GM12878 (cell line): ENCODE measurements around the gene ERC1. TPM values are rescaled to one million over a fixed set of nuclear protein-coding genes. Genes with fewer than 3 reads are reported as not detected.

Source experiments
- ATAC-seq: fragments of 200-7000 bp; cut with Tn5 transposase; 3 replicates; pipeline ENCODE4 v1.9.1; 2020; ENCODE audit warnings: mild to moderate bottlenecking, moderate library complexity
- BruUV-seq: library from RNA; stranded (reverse); fragments of 400-500 nt; replicated peaks from 2 replicates; lab custom pipeline; 2021; lab: Mats Ljungman, UMichigan
- CTCF ChIA-PET: fragments of 300-600 bp; sonication (Branson Sonifier 250); formaldehyde crosslinking; extraction: SDS; loops from one replicate; lab custom pipeline; 2021; ENCODE audit warnings: inconsistent platforms; lab: Yijun Ruan, JAX
- POLR2A ChIA-PET: fragments of 350-600 bp; formaldehyde crosslinking; extraction: SDS; loops from one replicate; lab custom pipeline; 2021; ENCODE audit warnings: inconsistent platforms; lab: Charles Lee
- RAD21 ChIA-PET: fragments of 300-600 bp; sonication (Branson Sonifier 250); formaldehyde crosslinking; loops from one replicate; lab custom pipeline; 2023; ENCODE audit warnings: antibody characterized with exemption; ENCODE audit not compliant: unreplicated experiment; lab: Charles Lee
- SMC1A ChIA-PET: fragments of 300-600 bp; sonication (Branson Sonifier 250); formaldehyde crosslinking; loops from one replicate; lab custom pipeline; 2023; ENCODE audit not compliant: unreplicated experiment, uncharacterized antibody; lab: Charles Lee
- DNase-seq: peaks from one replicate; pipeline ENCODE4 v3.0.0-alpha.2; 2011; ENCODE audit warnings: low read depth, low spot score
- FAIRE-seq: peaks from 3 replicates; lab custom pipeline; 2011; peaks lifted over from hg19 to GRCh38; lab: Jason Lieb, UNC
- H2AFZ ChIP-seq: 2 replicates; pipeline ENCODE4 v1.6.0; 2011; ENCODE audit warnings: low read depth, low read length, control low read depth; ENCODE audit not compliant: control insufficient read depth
- H3K27ac ChIP-seq: 2 replicates; pipeline ENCODE4 v1.5.1; 2011; ENCODE audit warnings: control low read depth; ENCODE audit not compliant: control insufficient read depth, insufficient read depth
- H3K27me3 ChIP-seq, 2 experiments: replicated peaks in 1 of 2; 2 replicates each; pipeline versions ENCODE4 v1.6.0 to v1.6.1; 2011; ENCODE audit warnings: low read length in 1 of 2; ENCODE audit not compliant: control insufficient read depth in 2 of 2, insufficient read depth in 2 of 2
- H3K36me3 ChIP-seq, 2 experiments: 2 replicates each; pipeline ENCODE4 v1.5.1; 2011; ENCODE audit warnings: low read length in 1 of 2; ENCODE audit not compliant: control insufficient read depth in 2 of 2, insufficient read depth in 2 of 2
- H3K4me1 ChIP-seq: 2 replicates; pipeline ENCODE4 v1.6.1; 2011; ENCODE audit warnings: mild to moderate bottlenecking, low read length, moderate library complexity, mixed read lengths; ENCODE audit not compliant: control insufficient read depth, insufficient read depth
- H3K4me2 ChIP-seq: 2 replicates; pipeline ENCODE4 v1.6.0; 2011; ENCODE audit warnings: control low read depth; ENCODE audit not compliant: control insufficient read depth, insufficient read depth
- H3K4me3 ChIP-seq: fragments of 200-600 bp; sonication (generic); 2 replicates; pipeline ENCODE4 v1.5.1; 2016
- H3K79me2 ChIP-seq: 2 replicates; pipeline ENCODE4 v1.6.0; 2011; ENCODE audit warnings: low read length; ENCODE audit not compliant: control insufficient read depth, insufficient read depth
- H3K9ac ChIP-seq: 2 replicates; pipeline ENCODE4 v1.8.0; 2011; ENCODE audit warnings: low read length, control low read depth, mixed read lengths; ENCODE audit not compliant: control insufficient read depth, insufficient read depth
- H3K9me3 ChIP-seq: replicated peaks from 3 replicates; pipeline ENCODE4 v1.5.1; 2011; ENCODE audit warnings: mild to moderate bottlenecking, low read length; ENCODE audit not compliant: control insufficient read depth, insufficient read depth
- H4K20me1 ChIP-seq: 2 replicates; pipeline ENCODE4 v1.6.0; 2011; ENCODE audit not compliant: control insufficient read depth, insufficient read depth
- NR2C2 ChIP-seq: IDR thresholded peaks from 2 replicates; pipeline ENCODE4 v1.6.1; 2011; ENCODE audit warnings: borderline replicate concordance, low read depth; ENCODE audit not compliant: control insufficient read depth, insufficient read length
- RFX5 ChIP-seq: IDR thresholded peaks from 2 replicates; pipeline ENCODE4 v1.6.1; 2011; ENCODE audit warnings: low read depth, low read length, improper control_type of control experiment
- TCF12 ChIP-seq: IDR thresholded peaks from 2 replicates; pipeline ENCODE4 v1.6.1; 2011; ENCODE audit warnings: low read depth, mild to moderate bottlenecking, low read length
- TCF3 ChIP-seq: IDR thresholded peaks from 2 replicates; pipeline ENCODE4 v1.6.1; 2012; ENCODE audit warnings: low read depth, mild to moderate bottlenecking, low read length, borderline replicate concordance; ENCODE audit not compliant: insufficient read depth
- YY1 ChIP-seq: IDR thresholded peaks from 2 replicates; pipeline ENCODE4 v1.6.1; 2011; ENCODE audit warnings: low read depth, mild to moderate bottlenecking, low read length
- WGBS: methylation state at CpG from one replicate; pipeline ENCODE4 v1.1.6; 2016; ENCODE audit warnings: low lambda C conversion rate; ENCODE audit not compliant: insufficient replicate concordance, insufficient coverage; ENCODE audit errors: missing lambda C conversion rate; 5-methylcytosine and 5-hydroxymethylcytosine counted together
- in situ Hi-C: fragments of 300-500 bp; cut with MboI; formaldehyde crosslinking; loops from 9 replicates; pipeline ENCODE4 v1.14.3; 2018; ENCODE audit warnings: mixed read lengths
- intact Hi-C: fragments of 100-400 bp; cut with micrococcal nuclease; formaldehyde crosslinking; loops from one replicate; pipeline ENCODE4 v1.14.2; 2022; ENCODE audit not compliant: unreplicated experiment
- polyA plus RNA-seq, 11 experiments: library from polyadenylated mRNA; depleted of rRNA in 4 of 11; unstranded in 6 of 11; stranded (reverse) in 5 of 11; fragments of >200 nt; fragmentation: Nextera tagmentation in 4 of 11; fragmentation: Illumina TruSeq in 1 of 11; extraction: Ambion mirVana in 4 of 11; extraction: Trizol in 1 of 11; gene quantifications; 1 replicate in 1 of 11; 2 replicates in 10 of 11; pipeline versions ENCODE4 v1.2.1 to v1.2.3, GENCODE V29; 2011 to 2016; ENCODE audit warnings: inconsistent platforms in 2 of 11, missing spikeins in 2 of 11, low read depth in 1 of 11
- total RNA-seq, 4 experiments: library from RNA; depleted of rRNA in 3 of 4; stranded (reverse); fragments of >200 nt in 3 of 4; fragmentation: Illumina TruSeq in 1 of 4; extraction: Trizol in 1 of 4; gene quantifications; 2 replicates each; pipeline versions ENCODE4 v1.2.1 to v1.2.3, GENCODE V29; 2013 to 2021
- TF ChIP-seq, protein P1 (sequence below): fragments of 450-650 bp; formaldehyde crosslinking; IDR thresholded peaks from 2 replicates; pipeline ENCODE4 v1.4.0; 2022; ENCODE audit warnings: mild to moderate bottlenecking, moderate library complexity
- TF ChIP-seq, protein P2 (sequence below): IDR thresholded peaks from 2 replicates; pipeline ENCODE4 v1.6.1; 2012; ENCODE audit warnings: mild to moderate bottlenecking, low read depth, low read length

Gene ERC1
- total and polyA plus RNA-seq, 10 of the 15 experiments (the other 5 are each of a cell fraction or from before 2014, with no cell fraction given) = 0.75 to 8.0 (median 5.0) TPM

DNA sequence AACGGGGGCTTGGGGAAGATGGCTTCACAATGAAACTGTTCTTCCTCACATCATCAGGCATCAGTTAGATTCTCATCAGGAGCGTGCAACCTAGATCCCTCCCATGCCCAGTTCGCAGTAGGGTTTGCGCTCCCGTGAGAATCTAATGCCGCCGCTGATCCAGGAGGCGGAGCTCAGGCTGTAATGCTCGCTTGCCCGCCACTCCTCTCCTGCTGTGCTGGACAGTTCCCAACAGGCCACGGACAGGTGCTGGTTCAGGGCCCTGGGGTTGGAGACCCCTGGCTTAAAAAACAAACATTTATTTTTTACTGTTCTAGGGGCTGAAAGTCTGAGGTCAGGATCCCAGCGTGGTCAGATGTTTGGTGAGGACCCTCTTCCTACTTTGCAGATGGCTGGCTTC is 422.9 kb downstream of the ERC1 start:
- H3K9ac ChIP-seq = no peak overlapping the region
- no TSS peak for BruUV-seq
- TF ChIP-seq, protein P1, sequence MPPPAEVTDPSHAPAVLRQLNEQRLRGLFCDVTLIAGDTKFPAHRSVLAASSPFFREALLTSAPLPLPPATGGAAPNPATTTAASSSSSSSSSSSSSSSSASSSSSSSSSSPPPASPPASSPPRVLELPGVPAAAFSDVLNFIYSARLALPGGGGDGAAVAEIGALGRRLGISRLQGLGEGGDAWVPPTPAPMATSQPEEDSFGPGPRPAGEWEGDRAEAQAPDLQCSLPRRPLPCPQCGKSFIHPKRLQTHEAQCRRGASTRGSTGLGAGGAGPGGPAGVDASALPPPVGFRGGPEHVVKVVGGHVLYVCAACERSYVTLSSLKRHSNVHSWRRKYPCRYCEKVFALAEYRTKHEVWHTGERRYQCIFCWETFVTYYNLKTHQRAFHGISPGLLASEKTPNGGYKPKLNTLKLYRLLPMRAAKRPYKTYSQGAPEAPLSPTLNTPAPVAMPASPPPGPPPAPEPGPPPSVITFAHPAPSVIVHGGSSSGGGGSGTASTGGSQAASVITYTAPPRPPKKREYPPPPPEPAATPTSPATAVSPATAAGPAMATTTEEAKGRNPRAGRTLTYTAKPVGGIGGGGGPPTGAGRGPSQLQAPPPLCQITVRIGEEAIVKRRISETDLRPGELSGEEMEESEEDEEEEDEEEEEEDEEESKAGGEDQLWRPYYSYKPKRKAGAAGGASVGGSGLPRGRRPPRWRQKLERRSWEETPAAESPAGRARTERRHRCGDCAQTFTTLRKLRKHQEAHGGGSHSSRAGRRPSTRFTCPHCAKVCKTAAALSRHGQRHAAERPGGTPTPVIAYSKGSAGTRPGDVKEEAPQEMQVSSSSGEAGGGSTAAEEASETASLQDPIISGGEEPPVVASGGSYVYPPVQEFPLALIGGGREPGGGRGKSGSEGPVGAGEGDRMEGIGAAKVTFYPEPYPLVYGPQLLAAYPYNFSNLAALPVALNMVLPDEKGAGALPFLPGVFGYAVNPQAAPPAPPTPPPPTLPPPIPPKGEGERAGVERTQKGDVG (CRISPR knock-in tag) = no peak
- TF ChIP-seq RFX5 (no peak), YY1 (no peak), NR2C2 (no peak), TCF12 (no peak), TCF3 (no peak)
- TF ChIP-seq, protein P2, sequence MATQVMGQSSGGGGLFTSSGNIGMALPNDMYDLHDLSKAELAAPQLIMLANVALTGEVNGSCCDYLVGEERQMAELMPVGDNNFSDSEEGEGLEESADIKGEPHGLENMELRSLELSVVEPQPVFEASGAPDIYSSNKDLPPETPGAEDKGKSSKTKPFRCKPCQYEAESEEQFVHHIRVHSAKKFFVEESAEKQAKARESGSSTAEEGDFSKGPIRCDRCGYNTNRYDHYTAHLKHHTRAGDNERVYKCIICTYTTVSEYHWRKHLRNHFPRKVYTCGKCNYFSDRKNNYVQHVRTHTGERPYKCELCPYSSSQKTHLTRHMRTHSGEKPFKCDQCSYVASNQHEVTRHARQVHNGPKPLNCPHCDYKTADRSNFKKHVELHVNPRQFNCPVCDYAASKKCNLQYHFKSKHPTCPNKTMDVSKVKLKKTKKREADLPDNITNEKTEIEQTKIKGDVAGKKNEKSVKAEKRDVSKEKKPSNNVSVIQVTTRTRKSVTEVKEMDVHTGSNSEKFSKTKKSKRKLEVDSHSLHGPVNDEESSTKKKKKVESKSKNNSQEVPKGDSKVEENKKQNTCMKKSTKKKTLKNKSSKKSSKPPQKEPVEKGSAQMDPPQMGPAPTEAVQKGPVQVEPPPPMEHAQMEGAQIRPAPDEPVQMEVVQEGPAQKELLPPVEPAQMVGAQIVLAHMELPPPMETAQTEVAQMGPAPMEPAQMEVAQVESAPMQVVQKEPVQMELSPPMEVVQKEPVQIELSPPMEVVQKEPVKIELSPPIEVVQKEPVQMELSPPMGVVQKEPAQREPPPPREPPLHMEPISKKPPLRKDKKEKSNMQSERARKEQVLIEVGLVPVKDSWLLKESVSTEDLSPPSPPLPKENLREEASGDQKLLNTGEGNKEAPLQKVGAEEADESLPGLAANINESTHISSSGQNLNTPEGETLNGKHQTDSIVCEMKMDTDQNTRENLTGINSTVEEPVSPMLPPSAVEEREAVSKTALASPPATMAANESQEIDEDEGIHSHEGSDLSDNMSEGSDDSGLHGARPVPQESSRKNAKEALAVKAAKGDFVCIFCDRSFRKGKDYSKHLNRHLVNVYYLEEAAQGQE = peak; percentile 13; the same call in 1 of the 2 replicates
- TF ChIP-seq, all 136 proteins: peak for 1
- 76% methylated on average over 12 of the region's 12 CpGs for WGBS
- Histone ChIP-seq H3K27ac (no peak overlapping the region), H3K4me2 (no peak overlapping the region), H3K4me1 (no peaks in the 10 kb centered on the region), H3K27me3 (no peaks in the 10 kb centered on the region), H3K4me3 (no peak overlapping the region), H3K9me3 (no peaks in the 10 kb centered on the region), H3K79me2 (no peaks in the 10 kb centered on the region), H4K20me1 (no peaks in the 10 kb centered on the region), H2AFZ (no peak overlapping the region), H3K36me3 (no peaks in the 10 kb centered on the region)
- CTCF ChIA-PET = interaction anchor here (0.6 kb wide), 1 partner anchor 45 kb away, joined by 3 read pairs; no protein-coding TSS in a partner anchor
- no peak for DNase-seq
- ATAC-seq = no peak
- RAD21 ChIA-PET = no interaction called here
- intact Hi-C loops (no loop called here), in situ Hi-C loops (no loop called here)
- POLR2A ChIA-PET = no interaction called here
- SMC1A ChIA-PET = no interaction called here
- no peak for FAIRE-seq
